HEK293 (cell line): ENCODE measurements around the gene FSD2.
"Not testable (repeated sequence)": the region's sequence is repeated elsewhere in the genome, so short reads cannot be mapped to it uniquely, and the experiment has no call there.

ENCODE experiments used
- CTCF ChIA-PET: fragments of 350-600 bp; formaldehyde crosslinking; extraction: SDS; loops from one replicate; lab custom pipeline; 2021; ENCODE audit warnings: antibody characterized with exemption; lab: Yijun Ruan, JAX
- POLR2A ChIA-PET: fragments of 300-600 bp; formaldehyde crosslinking; extraction: SDS; loops from one replicate; lab custom pipeline; 2020; ENCODE audit warnings: antibody characterized with exemption, inconsistent platforms; lab: Yijun Ruan, JAX
- H3K27ac ChIP-seq: fragments of 200-500 bp; sonication (Bioruptor generic); 2 replicates; pipeline ENCODE4 v1.5.1; 2014; ENCODE audit warnings: low read depth, low read length, control low read depth, inconsistent platforms; ENCODE audit errors: extremely low read depth
- H3K36me3 ChIP-seq, 2 experiments: fragments of 200-500 bp in 1 of 2; sonication (Bioruptor generic) in 1 of 2; 1 replicate in 1 of 2; 2 replicates in 1 of 2; pipeline ENCODE4 v1.5.1; 2014 to 2017; ENCODE audit warnings: inconsistent platforms in 2 of 2, low read length in 2 of 2; ENCODE audit not compliant: control insufficient read depth in 2 of 2, insufficient read depth in 1 of 2
- H3K4me1 ChIP-seq: fragments of 200-500 bp; sonication (Bioruptor generic); 2 replicates; pipeline ENCODE4 v1.5.1; 2014; ENCODE audit warnings: mild to moderate bottlenecking, low read length, inconsistent platforms; ENCODE audit not compliant: control insufficient read depth, insufficient read depth
- H3K4me3 ChIP-seq: 2 replicates; pipeline ENCODE4 v1.5.1; 2011; ENCODE audit warnings: low read depth, mild to moderate bottlenecking, control low read depth, low read length, moderate library complexity
- H3K9me3 ChIP-seq: fragments of 200-500 bp; sonication (Bioruptor generic); 2 replicates; pipeline ENCODE4 v1.5.1; 2014; ENCODE audit warnings: low read depth, low read length, inconsistent platforms; ENCODE audit not compliant: control insufficient read depth, insufficient read depth
- BCL11B ChIP-seq: fragments of 450-650 bp; formaldehyde crosslinking; IDR thresholded peaks from 2 replicates; pipeline ENCODE4 v1.5.1; 2016; ENCODE audit warnings: low read depth, missing biosample characterization, missing genetic modification characterization
- KLF9 ChIP-seq: fragments of 450-650 bp; formaldehyde crosslinking; IDR thresholded peaks from 2 replicates; pipeline ENCODE4 v1.5.1; 2016; ENCODE audit warnings: missing biosample characterization, missing genetic modification characterization, low read depth
- ZNF112 ChIP-seq: fragments of 450-650 bp; formaldehyde crosslinking; IDR thresholded peaks from 2 replicates; pipeline ENCODE4 v1.5.0; 2017; ENCODE audit warnings: missing biosample characterization, missing genetic modification characterization
- ZNF146 ChIP-seq: fragments of 450-650 bp; formaldehyde crosslinking; IDR thresholded peaks from 2 replicates; pipeline ENCODE4 v1.5.1; 2016; ENCODE audit warnings: missing biosample characterization, missing genetic modification characterization
- ZNF174 ChIP-seq: fragments of 450-650 bp; formaldehyde crosslinking; IDR thresholded peaks from 2 replicates; pipeline ENCODE4 v1.5.0; 2017; ENCODE audit warnings: missing biosample characterization, mild to moderate bottlenecking, missing genetic modification characterization
- ZNF24 ChIP-seq: fragments of 450-650 bp; formaldehyde crosslinking; IDR thresholded peaks from 2 replicates; pipeline ENCODE4 v1.5.1; 2016; ENCODE audit warnings: missing biosample characterization, missing genetic modification characterization
- ZNF529 ChIP-seq: fragments of 450-650 bp; formaldehyde crosslinking; IDR thresholded peaks from 2 replicates; pipeline ENCODE4 v1.5.1; 2017; ENCODE audit warnings: missing genetic modification characterization, missing biosample characterization; ENCODE audit not compliant: insufficient replicate concordance
- ZNF544 ChIP-seq: fragments of 450-650 bp; formaldehyde crosslinking; IDR thresholded peaks from 2 replicates; pipeline ENCODE4 v1.5.0; 2017; ENCODE audit warnings: missing biosample characterization, missing genetic modification characterization
- ZNF645 ChIP-seq: fragments of 450-650 bp; formaldehyde crosslinking; IDR thresholded peaks from 2 replicates; pipeline ENCODE4; 2016; ENCODE audit warnings: missing biosample characterization, missing genetic modification characterization
- ZNF830 ChIP-seq: fragments of 450-650 bp; IDR thresholded peaks from 2 replicates; pipeline ENCODE4 v1.5.0; 2018; ENCODE audit warnings: missing biosample characterization, missing genetic modification characterization, low read depth, mild to moderate bottlenecking, moderate library complexity
- TF ChIP-seq, protein P1 (sequence below): fragments of 450-650 bp; formaldehyde crosslinking; IDR thresholded peaks from 2 replicates; pipeline ENCODE4 v1.5.1; 2016; ENCODE audit warnings: missing biosample characterization, missing genetic modification characterization, low read depth

Gene FSD2

GRCh38 chr15:82828075-82828474, 22.2 kb upstream of the FSD2 start (continued):
- TF ChIP-seq, protein P1, sequence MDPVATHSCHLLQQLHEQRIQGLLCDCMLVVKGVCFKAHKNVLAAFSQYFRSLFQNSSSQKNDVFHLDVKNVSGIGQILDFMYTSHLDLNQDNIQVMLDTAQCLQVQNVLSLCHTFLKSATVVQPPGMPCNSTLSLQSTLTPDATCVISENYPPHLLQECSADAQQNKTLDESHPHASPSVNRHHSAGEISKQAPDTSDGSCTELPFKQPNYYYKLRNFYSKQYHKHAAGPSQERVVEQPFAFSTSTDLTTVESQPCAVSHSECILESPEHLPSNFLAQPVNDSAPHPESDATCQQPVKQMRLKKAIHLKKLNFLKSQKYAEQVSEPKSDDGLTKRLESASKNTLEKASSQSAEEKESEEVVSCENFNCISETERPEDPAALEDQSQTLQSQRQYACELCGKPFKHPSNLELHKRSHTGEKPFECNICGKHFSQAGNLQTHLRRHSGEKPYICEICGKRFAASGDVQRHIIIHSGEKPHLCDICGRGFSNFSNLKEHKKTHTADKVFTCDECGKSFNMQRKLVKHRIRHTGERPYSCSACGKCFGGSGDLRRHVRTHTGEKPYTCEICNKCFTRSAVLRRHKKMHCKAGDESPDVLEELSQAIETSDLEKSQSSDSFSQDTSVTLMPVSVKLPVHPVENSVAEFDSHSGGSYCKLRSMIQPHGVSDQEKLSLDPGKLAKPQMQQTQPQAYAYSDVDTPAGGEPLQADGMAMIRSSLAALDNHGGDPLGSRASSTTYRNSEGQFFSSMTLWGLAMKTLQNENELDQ (tag by site-specific recombination) = no peak
- TF ChIP-seq ZNF24 (no peak), ZNF112 (tag by site-specific recombination) (no peak), ZNF645 (no peak)

DNA sequence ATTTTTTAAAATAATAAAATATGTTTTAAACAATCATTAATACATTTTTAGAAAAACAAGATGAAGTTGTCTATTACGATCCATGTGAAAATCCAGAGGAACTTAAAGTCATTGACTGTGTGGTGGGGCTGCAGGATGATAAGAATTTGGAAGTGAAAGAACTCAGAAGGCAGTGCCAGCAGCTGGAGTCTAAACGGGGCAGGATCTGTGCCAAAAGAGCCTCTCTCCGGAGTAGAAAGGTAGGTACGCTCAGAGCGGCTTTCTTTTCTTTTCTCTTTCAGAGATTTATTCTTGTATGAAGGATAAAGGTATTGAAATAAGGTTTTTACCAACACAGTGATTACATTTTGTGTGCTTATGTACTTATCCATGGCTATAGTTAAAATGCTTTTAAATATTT, 17.2 kb upstream of the FSD2 start:
- Histone ChIP-seq H3K27ac (no peak overlapping the region), H3K4me1 (no peaks in the 10 kb centered on the region), H3K9me3 (no peaks in the 10 kb centered on the region), H3K36me3 (peaks cover 74 to 88% of the 10 kb centered on the region in 2 experiments), H3K4me3 (no peak overlapping the region)
- ChIA-PET POLR2A (no interaction called here), CTCF (no interaction called here)
- TF ChIP-seq BCL11B (tag by site-specific recombination) (no peak), ZNF174 (tag by site-specific recombination) (no peak), ZNF529 (tag by site-specific recombination) (no peak), KLF9 (no peak), ZNF830 (tag by site-specific recombination) (no peak)

DNA sequence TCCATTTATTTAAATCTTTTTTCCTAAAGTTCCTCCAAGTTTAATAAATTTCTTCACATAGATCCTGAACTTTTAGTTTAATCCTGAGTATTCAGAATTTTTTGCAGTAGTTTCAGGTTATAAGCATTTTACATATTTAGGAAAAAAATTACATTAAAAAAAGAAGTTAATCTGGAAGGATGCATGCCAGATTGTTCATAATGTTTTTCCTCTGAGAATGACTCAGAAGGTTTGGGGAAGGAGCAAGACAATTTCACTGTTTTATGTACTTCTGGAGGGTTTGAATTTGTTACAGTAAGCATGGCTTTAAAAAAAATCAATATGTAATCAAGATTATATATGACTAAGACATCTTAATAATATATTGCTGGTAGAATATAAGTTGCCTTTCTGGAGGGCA, 16.0 kb upstream of the FSD2 start:
- H3K4me3 ChIP-seq, H3K9me3 ChIP-seq, POLR2A ChIA-PET, CTCF ChIA-PET, H3K4me1 ChIP-seq, H3K27ac ChIP-seq: not testable (repeated sequence)
- peaks cover 75 to 86% of the 10 kb centered on the region in 2 experiments for H3K36me3 ChIP-seq

DNA sequence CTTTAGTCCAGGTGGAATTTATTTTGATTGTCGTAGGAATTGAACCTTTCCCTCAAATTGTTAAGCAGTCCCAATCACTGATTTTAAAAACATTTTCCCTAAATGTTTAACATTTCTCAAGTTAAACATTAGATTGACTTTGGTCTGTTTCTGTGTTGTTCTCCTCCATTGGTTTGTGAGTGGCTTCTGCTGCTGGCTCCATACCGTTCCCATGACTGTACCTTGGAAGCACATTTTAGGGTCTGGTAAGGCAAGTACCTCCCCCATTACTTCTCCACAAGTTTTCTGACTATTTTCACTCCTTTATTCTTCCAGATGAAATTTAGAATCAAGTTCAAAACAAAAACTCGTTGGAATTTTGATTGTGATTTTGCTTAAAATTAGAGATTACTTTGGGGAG, 15.5 kb upstream of the FSD2 start:
- POLR2A ChIA-PET, H3K27ac ChIP-seq, H3K4me1 ChIP-seq, CTCF ChIA-PET, H3K9me3 ChIP-seq, H3K4me3 ChIP-seq: not testable (repeated sequence)
- H3K36me3 ChIP-seq = peaks cover 75 to 85% of the 10 kb centered on the region in 2 experiments

- no peak for TF ChIP-seq ZNF544 (tag by site-specific recombination)
- peak; percentile 81 for TF ChIP-seq ZNF146 (tag by site-specific recombination)
- Histone ChIP-seq H3K4me3 (no peak overlapping the region), H3K4me1 (no peaks in the 10 kb centered on the region), H3K27ac (no peak overlapping the region), H3K36me3 (peaks cover 75 to 81% of the 10 kb centered on the region in 2 experiments), H3K9me3 (no peaks in the 10 kb centered on the region)
- ChIA-PET CTCF (interaction anchor here (0.6 kb wide), 1 partner anchor 37 kb away, joined by 3 read pairs; no protein-coding TSS in a partner anchor), POLR2A (no interaction called here)
These were observed 14.3 kb upstream of the FSD2 start for GRCh38 chr15:82820128-82820527.
